Measurements from ENCODE around the gene TBC1D25.

- TF ChIP-seq CTCF (IDR thresholded peaks at IDR 0.05) = no peak
- no peak for TF ChIP-seq POLR2A (IDR thresholded peaks at IDR 0.05)
Observed at GRCh38 chrX:48514126-48514806, 25.2 kb upstream of the TBC1D25 start.

Data from transverse colon (tissue), 3 donors.